K562 (cell line): ENCODE measurements around the gene HEXIM1. TPM values are rescaled to one million over a fixed set of nuclear protein-coding genes. Genes with fewer than 3 reads are reported as not detected.

Experiments used
- BHLHE40 ChIP-seq: IDR thresholded peaks from 2 replicates; pipeline ENCODE4 v1.6.1; 2011; ENCODE audit warnings: low read length, improper control_type of control experiment
- CSDE1 ChIP-seq, 2 experiments: fragments of 450-650 bp; IDR thresholded peaks; 2 replicates each; pipeline ENCODE4 v1.6.1; 2016; ENCODE audit warnings: mild to moderate bottlenecking in 1 of 2
- EGR1 ChIP-seq: fragments of 450-650 bp; conservative IDR thresholded peaks from 2 replicates; pipeline ENCODE4 v1.6.1; 2017; ENCODE audit warnings: mild to moderate bottlenecking
- HOXB6 ChIP-seq: fragments of 250-450 bp; sonication (Bioruptor Pico); IDR thresholded peaks from 2 replicates; pipeline ENCODE4 v1.5.1; 2022; ENCODE audit warnings: mild to moderate bottlenecking, borderline replicate concordance
- JUN ChIP-seq, 2 experiments: sonication (generic) in 1 of 2; formaldehyde crosslinking in 1 of 2; IDR thresholded peaks; 2 replicates each; pipeline versions ENCODE4 v1.6.1 to v1.8.0; 2012 to 2022; ENCODE audit warnings: borderline replicate concordance in 2 of 2, mild to moderate bottlenecking in 2 of 2, improper control_type of control experiment in 1 of 2, low read depth in 1 of 2, low read length in 1 of 2, missing genetic modification reagents in 1 of 2
- NCOA1 ChIP-seq: fragments of 450-650 bp; IDR thresholded peaks from 2 replicates; pipeline ENCODE4 v1.6.1; 2016; ENCODE audit warnings: low read depth
- NEUROD1 ChIP-seq: fragments of 150-350 bp; IDR thresholded peaks from 2 replicates; pipeline ENCODE4 v1.6.1; 2014; ENCODE audit warnings: borderline replicate concordance, low read length, low read depth; ENCODE audit not compliant: partially characterized antibody
- polyA plus RNA-seq, 8 experiments: library from polyadenylated mRNA; depleted of rRNA in 4 of 8; stranded (reverse) in 5 of 8; unstranded in 3 of 8; fragments of >200 nt; fragmentation: Nextera tagmentation in 2 of 8; fragmentation: Illumina TruSeq in 1 of 8; extraction: Ambion mirVana in 2 of 8; extraction: Trizol in 1 of 8; gene quantifications; 2 replicates each; pipeline versions ENCODE4 v1.2.1 to v1.2.3, GENCODE V29; 2011 to 2014; ENCODE audit warnings: inconsistent platforms in 1 of 8, missing spikeins in 1 of 8
- total RNA-seq, 7 experiments: library from RNA; depleted of rRNA in 6 of 7; stranded (reverse); fragments of >200 nt in 6 of 7; fragmentation: Illumina TruSeq in 2 of 7; extraction: Trizol in 2 of 7; gene quantifications; 2 replicates each; pipeline versions ENCODE4 v1.2.1 to v1.2.3, GENCODE V29; 2011 to 2021; ENCODE audit warnings: low replicate concordance in 1 of 7
- TF ChIP-seq, protein P1 (sequence below): sonication (generic); formaldehyde crosslinking; IDR thresholded peaks from 2 replicates; pipeline ENCODE4 v1.8.0; 2022; ENCODE audit warnings: missing genetic modification reagents, mild to moderate bottlenecking, moderate library complexity, borderline replicate concordance
- TF ChIP-seq, protein P2 (sequence below): fragments of 450-650 bp; IDR thresholded peaks from 2 replicates; pipeline ENCODE4 v1.6.1; 2018; ENCODE audit not compliant: partially characterized antibody
- TF ChIP-seq, protein P3 (sequence below): fragments of 450-650 bp; IDR thresholded peaks from 2 replicates; pipeline ENCODE4 v1.6.1; 2014; ENCODE audit warnings: low read depth, mild to moderate bottlenecking, moderate library complexity, borderline replicate concordance
- TF ChIP-seq, protein P4 (sequence below): fragments of 450-650 bp; IDR thresholded peaks from 2 replicates; pipeline ENCODE4 v1.6.1; 2016; ENCODE audit warnings: low read depth

The HEXIM1 gene
- total and polyA plus RNA-seq, 9 of the 15 experiments (the other 6 are each of a cell fraction or from before 2014, with no cell fraction given), result 1.4 to 28.3 (median 9.1) TPM

DNA sequence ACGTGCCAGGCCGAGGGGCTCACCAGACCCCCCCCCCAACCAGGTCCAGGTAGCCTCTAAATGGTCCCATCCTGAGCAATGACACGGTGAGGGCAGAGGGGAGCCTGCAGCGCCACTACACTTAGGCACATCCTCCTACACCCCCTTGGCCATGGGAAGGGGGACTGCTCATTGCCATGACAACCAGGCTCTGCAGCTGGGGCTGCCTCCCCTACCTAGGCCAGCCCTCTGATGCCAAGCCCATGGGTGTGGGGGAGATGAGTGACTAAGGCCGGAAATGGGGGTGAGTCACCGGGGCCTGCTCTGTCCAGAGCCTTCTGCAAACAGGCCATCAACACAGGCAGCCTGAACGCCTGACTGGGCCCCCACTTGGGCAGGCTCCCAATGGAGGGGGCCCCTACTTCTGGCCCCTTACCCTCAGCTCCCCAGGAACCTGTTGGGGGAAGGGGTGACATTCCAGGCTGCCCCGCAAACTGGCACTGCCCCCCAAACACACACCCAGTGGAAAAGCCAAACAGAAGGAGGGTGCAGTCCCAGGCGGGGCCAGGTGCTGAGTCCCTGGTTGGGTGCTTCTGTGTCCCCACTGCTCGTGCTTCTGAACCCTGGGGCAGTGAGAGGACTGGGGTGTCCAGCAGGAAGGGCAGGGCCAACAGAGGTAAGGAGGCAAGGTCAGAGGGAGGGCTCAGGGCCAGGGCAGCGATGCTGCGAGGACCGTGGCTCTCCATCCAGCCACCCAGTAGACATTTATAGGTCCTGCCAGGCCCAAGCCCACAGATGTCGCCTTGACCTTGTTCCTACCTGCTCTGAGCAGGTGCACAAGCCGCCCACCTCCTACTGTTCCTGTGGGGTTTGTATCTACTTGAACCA lies 24.1 kb upstream of the HEXIM1 start (continued):
- peak; percentile 51; the same call in 1 of the 2 replicates for TF ChIP-seq NCOA1
- no peak for TF ChIP-seq HOXB6
- TF ChIP-seq EGR1, result peak; percentile 48
- peak; percentile 97 for TF ChIP-seq JUN (IDR thresholded peaks at IDR 0.05; ENCODE audit: borderline replicate concordance, low read depth, low read length)
- no peak for TF ChIP-seq JUN (CRISPR knock-in tag; IDR thresholded peaks at IDR 0.05; ENCODE audit: borderline replicate concordance)
- TF ChIP-seq, protein P1, sequence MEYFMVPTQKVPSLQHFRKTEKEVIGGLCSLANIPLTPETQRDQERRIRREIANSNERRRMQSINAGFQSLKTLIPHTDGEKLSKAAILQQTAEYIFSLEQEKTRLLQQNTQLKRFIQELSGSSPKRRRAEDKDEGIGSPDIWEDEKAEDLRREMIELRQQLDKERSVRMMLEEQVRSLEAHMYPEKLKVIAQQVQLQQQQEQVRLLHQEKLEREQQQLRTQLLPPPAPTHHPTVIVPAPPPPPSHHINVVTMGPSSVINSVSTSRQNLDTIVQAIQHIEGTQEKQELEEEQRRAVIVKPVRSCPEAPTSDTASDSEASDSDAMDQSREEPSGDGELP (CRISPR knock-in tag), result peak; percentile 93
- no peak; the same call in 1 of the 2 replicates for TF ChIP-seq BHLHE40
- TF ChIP-seq, protein P2, sequence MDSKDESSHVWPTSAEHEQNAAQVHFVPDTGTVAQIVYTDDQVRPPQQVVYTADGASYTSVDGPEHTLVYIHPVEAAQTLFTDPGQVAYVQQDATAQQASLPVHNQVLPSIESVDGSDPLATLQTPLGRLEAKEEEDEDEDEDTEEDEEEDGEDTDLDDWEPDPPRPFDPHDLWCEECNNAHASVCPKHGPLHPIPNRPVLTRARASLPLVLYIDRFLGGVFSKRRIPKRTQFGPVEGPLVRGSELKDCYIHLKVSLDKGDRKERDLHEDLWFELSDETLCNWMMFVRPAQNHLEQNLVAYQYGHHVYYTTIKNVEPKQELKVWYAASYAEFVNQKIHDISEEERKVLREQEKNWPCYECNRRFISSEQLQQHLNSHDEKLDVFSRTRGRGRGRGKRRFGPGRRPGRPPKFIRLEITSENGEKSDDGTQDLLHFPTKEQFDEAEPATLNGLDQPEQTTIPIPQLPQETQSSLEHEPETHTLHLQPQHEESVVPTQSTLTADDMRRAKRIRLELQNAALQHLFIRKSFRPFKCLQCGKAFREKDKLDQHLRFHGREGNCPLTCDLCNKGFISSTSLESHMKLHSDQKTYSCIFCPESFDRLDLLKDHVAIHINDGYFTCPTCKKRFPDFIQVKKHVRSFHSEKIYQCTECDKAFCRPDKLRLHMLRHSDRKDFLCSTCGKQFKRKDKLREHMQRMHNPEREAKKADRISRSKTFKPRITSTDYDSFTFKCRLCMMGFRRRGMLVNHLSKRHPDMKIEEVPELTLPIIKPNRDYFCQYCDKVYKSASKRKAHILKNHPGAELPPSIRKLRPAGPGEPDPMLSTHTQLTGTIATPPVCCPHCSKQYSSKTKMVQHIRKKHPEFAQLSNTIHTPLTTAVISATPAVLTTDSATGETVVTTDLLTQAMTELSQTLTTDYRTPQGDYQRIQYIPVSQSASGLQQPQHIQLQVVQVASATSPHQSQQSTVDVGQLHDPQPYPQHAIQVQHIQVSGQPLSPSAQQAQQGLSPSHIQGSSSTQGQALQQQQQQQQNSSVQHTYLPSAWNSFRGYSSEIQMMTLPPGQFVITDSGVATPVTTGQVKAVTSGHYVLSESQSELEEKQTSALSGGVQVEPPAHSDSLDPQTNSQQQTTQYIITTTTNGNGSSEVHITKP, result no peak
- peak; percentile 82 for TF ChIP-seq NEUROD1
- TF ChIP-seq, protein P3, sequence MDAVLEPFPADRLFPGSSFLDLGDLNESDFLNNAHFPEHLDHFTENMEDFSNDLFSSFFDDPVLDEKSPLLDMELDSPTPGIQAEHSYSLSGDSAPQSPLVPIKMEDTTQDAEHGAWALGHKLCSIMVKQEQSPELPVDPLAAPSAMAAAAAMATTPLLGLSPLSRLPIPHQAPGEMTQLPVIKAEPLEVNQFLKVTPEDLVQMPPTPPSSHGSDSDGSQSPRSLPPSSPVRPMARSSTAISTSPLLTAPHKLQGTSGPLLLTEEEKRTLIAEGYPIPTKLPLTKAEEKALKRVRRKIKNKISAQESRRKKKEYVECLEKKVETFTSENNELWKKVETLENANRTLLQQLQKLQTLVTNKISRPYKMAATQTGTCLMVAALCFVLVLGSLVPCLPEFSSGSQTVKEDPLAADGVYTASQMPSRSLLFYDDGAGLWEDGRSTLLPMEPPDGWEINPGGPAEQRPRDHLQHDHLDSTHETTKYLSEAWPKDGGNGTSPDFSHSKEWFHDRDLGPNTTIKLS, result no peak
- TF ChIP-seq, protein P4, sequence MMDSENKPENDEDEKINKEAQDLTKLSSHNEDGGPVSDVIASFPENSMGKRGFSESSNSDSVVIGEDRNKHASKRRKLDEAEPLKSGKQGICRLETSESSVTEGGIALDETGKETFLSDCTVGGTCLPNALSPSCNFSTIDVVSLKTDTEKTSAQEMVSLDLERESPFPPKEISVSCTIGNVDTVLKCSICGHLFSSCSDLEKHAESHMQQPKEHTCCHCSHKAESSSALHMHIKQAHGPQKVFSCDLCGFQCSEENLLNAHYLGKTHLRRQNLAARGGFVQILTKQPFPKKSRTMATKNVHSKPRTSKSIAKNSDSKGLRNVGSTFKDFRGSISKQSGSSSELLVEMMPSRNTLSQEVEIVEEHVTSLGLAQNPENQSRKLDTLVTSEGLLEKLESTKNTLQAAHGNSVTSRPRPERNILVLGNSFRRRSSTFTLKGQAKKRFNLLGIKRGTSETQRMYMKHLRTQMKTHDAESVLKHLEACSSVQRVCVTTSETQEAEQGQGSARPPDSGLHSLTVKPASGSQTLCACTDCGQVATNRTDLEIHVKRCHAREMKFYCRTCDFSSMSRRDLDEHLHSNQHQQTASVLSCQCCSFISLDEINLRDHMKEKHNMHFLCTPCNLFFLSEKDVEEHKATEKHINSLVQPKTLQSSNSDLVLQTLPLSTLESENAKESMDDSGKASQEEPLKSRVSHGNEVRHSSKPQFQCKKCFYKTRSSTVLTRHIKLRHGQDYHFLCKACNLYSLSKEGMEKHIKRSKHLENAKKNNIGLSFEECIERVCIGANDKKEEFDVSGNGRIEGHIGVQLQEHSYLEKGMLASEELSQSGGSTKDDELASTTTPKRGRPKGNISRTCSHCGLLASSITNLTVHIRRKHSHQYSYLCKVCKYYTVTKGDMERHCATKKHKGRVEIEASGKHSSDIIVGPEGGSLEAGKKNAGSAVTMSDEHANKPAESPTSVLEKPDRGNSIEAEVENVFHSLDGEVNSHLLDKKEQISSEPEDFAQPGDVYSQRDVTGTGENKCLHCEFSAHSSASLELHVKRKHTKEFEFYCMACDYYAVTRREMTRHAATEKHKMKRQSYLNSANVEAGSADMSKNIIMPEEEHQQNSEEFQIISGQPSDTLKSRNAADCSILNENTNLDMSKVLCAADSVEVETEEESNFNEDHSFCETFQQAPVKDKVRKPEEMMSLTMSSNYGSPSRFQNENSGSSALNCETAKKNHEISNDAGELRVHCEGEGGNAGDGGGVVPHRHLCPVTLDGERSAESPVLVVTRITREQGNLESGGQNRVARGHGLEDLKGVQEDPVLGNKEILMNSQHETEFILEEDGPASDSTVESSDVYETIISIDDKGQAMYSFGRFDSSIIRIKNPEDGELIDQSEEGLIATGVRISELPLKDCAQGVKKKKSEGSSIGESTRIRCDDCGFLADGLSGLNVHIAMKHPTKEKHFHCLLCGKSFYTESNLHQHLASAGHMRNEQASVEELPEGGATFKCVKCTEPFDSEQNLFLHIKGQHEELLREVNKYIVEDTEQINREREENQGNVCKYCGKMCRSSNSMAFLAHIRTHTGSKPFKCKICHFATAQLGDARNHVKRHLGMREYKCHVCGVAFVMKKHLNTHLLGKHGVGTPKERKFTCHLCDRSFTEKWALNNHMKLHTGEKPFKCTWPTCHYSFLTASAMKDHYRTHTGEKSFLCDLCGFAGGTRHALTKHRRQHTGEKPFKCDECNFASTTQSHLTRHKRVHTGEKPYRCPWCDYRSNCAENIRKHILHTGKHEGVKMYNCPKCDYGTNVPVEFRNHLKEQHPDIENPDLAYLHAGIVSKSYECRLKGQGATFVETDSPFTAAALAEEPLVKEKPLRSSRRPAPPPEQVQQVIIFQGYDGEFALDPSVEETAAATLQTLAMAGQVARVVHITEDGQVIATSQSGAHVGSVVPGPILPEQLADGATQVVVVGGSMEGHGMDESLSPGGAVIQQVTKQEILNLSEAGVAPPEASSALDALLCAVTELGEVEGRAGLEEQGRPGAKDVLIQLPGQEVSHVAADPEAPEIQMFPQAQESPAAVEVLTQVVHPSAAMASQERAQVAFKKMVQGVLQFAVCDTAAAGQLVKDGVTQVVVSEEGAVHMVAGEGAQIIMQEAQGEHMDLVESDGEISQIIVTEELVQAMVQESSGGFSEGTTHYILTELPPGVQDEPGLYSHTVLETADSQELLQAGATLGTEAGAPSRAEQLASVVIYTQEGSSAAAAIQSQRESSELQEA, result no peak
- 0 out of 4 replicates have a peak, but pooled peaks of 1 of the 2 experiments have one; percentile 69 for TF ChIP-seq CSDE1 (IDR thresholded peaks at IDR 0.05)
